BLaER1 treated with 17β-estradiol and CSF1 and Interleukin-3, amounts not matched to agents 10 nM and 100 nM (cell line): ENCODE measurements around the gene MAP3K4.

Source experiments
- H3K27ac ChIP-seq, 11 experiments: shearing (Covaris generic); formaldehyde crosslinking; 2 replicates each; pipeline ENCODE4 v1.8.1; 2022
- H3K27me3 ChIP-seq, 11 experiments: shearing (Covaris generic); formaldehyde crosslinking; 2 replicates each; pipeline ENCODE4 v1.8.1; 2022
- H3K36me3 ChIP-seq, 11 experiments: shearing (Covaris generic); formaldehyde crosslinking; 2 replicates each; pipeline ENCODE4 v1.8.1; 2022
- H3K4me1 ChIP-seq, 10 experiments: shearing (Covaris generic); formaldehyde crosslinking; 2 replicates each; pipeline ENCODE4 v1.8.1; 2022
- H3K4me2 ChIP-seq, 11 experiments: shearing (Covaris generic); formaldehyde crosslinking; 2 replicates each; pipeline ENCODE4 v1.8.1; 2022
- H3K4me3 ChIP-seq, 10 experiments: shearing (Covaris generic); formaldehyde crosslinking; 2 replicates each; pipeline ENCODE4 v1.8.1; 2022
- H3K9ac ChIP-seq, 11 experiments: shearing (Covaris generic); formaldehyde crosslinking; 2 replicates each; pipeline ENCODE4 v1.8.1; 2022
- H3K9me3 ChIP-seq, 11 experiments: shearing (Covaris generic); formaldehyde crosslinking; replicated peaks in 1 of 11; 2 replicates each; pipeline ENCODE4 v1.8.1; 2022
- H4K20me1 ChIP-seq, 11 experiments: shearing (Covaris generic); formaldehyde crosslinking; 2 replicates each; pipeline ENCODE4 v1.8.1; 2022
- Cebpa-rat ChIP-seq, 11 experiments: shearing (Covaris generic); IDR thresholded peaks; 2 replicates each; pipeline ENCODE4 v1.8.1; 2022

Gene MAP3K4

GRCh38 chr6:161162722-161163121, 171.2 kb downstream of the MAP3K4 start:
- no peaks in the 10 kb centered on the region for H3K27me3 ChIP-seq
- TF ChIP-seq Cebpa-rat (IDR thresholded peaks at IDR 0.05): no peak
- H3K9ac ChIP-seq: 0 out of 22 replicates have a peak overlapping the region, but pooled peaks of 1 of the 11 experiments have one; percentile 5
- H3K4me2 ChIP-seq: peak overlapping the region in 8 of 11 experiments; percentile 31 to 88 (median 74); a peak in 17 of 22 replicates
- H3K27ac ChIP-seq: peak overlapping the region in 4 of 11 experiments; percentile 6 to 19 (median 16); a peak in 1 of 22 replicates
- H3K36me3 ChIP-seq: peaks cover 28 to 86% (median 52%) of the 10 kb centered on the region in 11 experiments
- H3K9me3 ChIP-seq: peaks cover 0 to 22% (median 3%) of the 10 kb centered on the region in 11 experiments; a peak in 13 of 22 replicates
- peaks cover 0 to 39% (median 30%) of the 10 kb centered on the region in 10 experiments; a peak in 15 of 20 replicates for H3K4me1 ChIP-seq
- no peak overlapping the region for H3K4me3 ChIP-seq
- H4K20me1 ChIP-seq: peaks cover 0 to 11% (median 0%) of the 10 kb centered on the region in 11 experiments; a peak in 1 of 22 replicates

GRCh38 chr6:161163466-161164181, 172.1 kb downstream of the MAP3K4 start:
- peaks cover 0 to 11% (median 0%) of the 10 kb centered on the region in 11 experiments; a peak in 1 of 22 replicates for H4K20me1 ChIP-seq
- H3K36me3 ChIP-seq: peaks cover 22 to 77% (median 45%) of the 10 kb centered on the region in 11 experiments
- peak overlapping the region in 8 of 11 experiments; percentile 31 to 88 (median 74); a peak in 15 of 22 replicates for H3K4me2 ChIP-seq
- peaks cover 0 to 13% (median 0%) of the 10 kb centered on the region in 11 experiments; a peak in 4 of 22 replicates for H3K9me3 ChIP-seq
- no peak overlapping the region for H3K27ac ChIP-seq
- peaks cover under 1 to 45% (median 36%) of the 10 kb centered on the region in 10 experiments for H3K4me1 ChIP-seq
- no peak overlapping the region for H3K4me3 ChIP-seq
- H3K9ac ChIP-seq: no peak overlapping the region
- no peak for TF ChIP-seq Cebpa-rat (IDR thresholded peaks at IDR 0.05)
- no peaks in the 10 kb centered on the region for H3K27me3 ChIP-seq

GRCh38 chr6:161164182-161164625, 172.6 kb downstream of the MAP3K4 start:
- no peak for TF ChIP-seq Cebpa-rat (IDR thresholded peaks at IDR 0.05)
- Histone ChIP-seq H3K27me3 (no peaks in the 10 kb centered on the region), H3K4me1 (peaks cover 7 to 51% (median 42%) of the 10 kb centered on the region in 10 experiments)

GRCh38 chr6:161166176-161166575, 174.6 kb downstream of the MAP3K4 start:
- Histone ChIP-seq H3K9ac (no peak overlapping the region), H4K20me1 (peaks cover 0 to 13% (median 0%) of the 10 kb centered on the region in 11 experiments; a peak in 2 of 22 replicates), H3K27ac (no peak overlapping the region), H3K36me3 (peaks cover 17 to 53% (median 36%) of the 10 kb centered on the region in 11 experiments; a peak in 21 of 22 replicates), H3K4me2 (no peak overlapping the region), H3K4me1 (peaks cover 25 to 59% (median 52%) of the 10 kb centered on the region in 10 experiments), H3K4me3 (no peak overlapping the region), H3K27me3 (no peaks in the 10 kb centered on the region), H3K9me3 (peaks cover 0 to 4% (median 0%) of the 10 kb centered on the region in 11 experiments; a peak in 4 of 22 replicates)
- no peak for TF ChIP-seq Cebpa-rat (IDR thresholded peaks at IDR 0.05)

More at GRCh38 chr6:161164182-161164625, 172.6 kb downstream of the MAP3K4 start:
- Histone ChIP-seq H4K20me1 (peaks cover 0 to 11% (median 0%) of the 10 kb centered on the region in 11 experiments; a peak in 1 of 22 replicates), H3K9ac (no peak overlapping the region), H3K9me3 (peaks cover 0 to 8% (median 0%) of the 10 kb centered on the region in 11 experiments; a peak in 3 of 22 replicates), H3K27ac (no peak overlapping the region), H3K4me3 (no peak overlapping the region), H3K4me2 (no peak overlapping the region), H3K36me3 (peaks cover 18 to 72% (median 39%) of the 10 kb centered on the region in 11 experiments; a peak in 21 of 22 replicates)

- Histone ChIP-seq H3K4me2 (no peak overlapping the region), H3K36me3 (peaks cover 17 to 48% (median 31%) of the 10 kb centered on the region in 11 experiments; a peak in 21 of 22 replicates), H3K27ac (no peak overlapping the region), H3K4me1 (peaks cover 25 to 59% (median 55%) of the 10 kb centered on the region in 10 experiments), H4K20me1 (peaks cover 0 to 13% (median 0%) of the 10 kb centered on the region in 11 experiments; a peak in 2 of 22 replicates), H3K27me3 (no peaks in the 10 kb centered on the region), H3K4me3 (no peak overlapping the region), H3K9me3 (peaks cover 0 to 4% (median 0%) of the 10 kb centered on the region in 11 experiments; a peak in 2 of 22 replicates), H3K9ac (no peak overlapping the region)
- no peak for TF ChIP-seq Cebpa-rat (IDR thresholded peaks at IDR 0.05)
These were observed 175.1 kb downstream of the MAP3K4 start for GRCh38 chr6:161166677-161167076.
